ENCODE data around the gene TIMP4. TPM values are rescaled to one million over a fixed set of nuclear protein-coding genes. Genes with fewer than 3 reads are reported as not detected.

The TIMP4 gene
- total RNA-seq, 1 experiment from 2014 or later = not detected

DNA sequence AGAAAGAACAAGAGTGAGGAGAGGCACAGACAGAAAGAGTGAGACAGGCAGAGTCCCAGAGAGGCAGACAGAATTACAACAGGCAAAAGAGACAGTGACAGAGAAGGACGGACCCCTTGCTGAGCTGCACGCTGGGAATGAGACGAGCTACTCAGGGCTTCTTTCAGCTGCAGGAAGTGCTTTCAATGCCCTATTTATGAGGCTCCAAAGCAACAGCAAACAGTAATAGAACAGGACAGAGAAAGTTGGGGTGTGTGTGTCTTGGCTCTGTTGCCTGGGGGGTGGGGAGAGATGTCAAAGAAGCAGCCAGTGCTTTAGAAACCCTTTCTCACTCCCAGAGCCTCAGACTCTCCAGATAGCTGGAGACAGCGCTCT, 502 bp upstream of the TIMP4 start:
- POLR2A ChIA-PET = no interaction called here
- H3K36me3 ChIP-seq (ENCODE audit: control insufficient read depth, insufficient read depth, low read length) = no peaks in the 10 kb centered on the region
- intact Hi-C loops (cut with micrococcal nuclease; ENCODE audit: unreplicated experiment) = no loop called here
- no peaks in the 10 kb centered on the region for H3K27me3 ChIP-seq (ENCODE audit: control insufficient read depth, insufficient read depth, low read length)
- no peaks in the 10 kb centered on the region for H3K9me3 ChIP-seq (ENCODE audit: control insufficient read depth, insufficient read depth, low read depth, low read length)
- DNase-seq (ENCODE audit: low read depth, low spot score) (no peak), ATAC-seq (no peak)
- no peaks in the 10 kb centered on the region for H3K4me1 ChIP-seq (ENCODE audit: control insufficient read depth, insufficient read depth, low read length)
- no peak for TF ChIP-seq SIN3A (IDR thresholded peaks at IDR 0.05; ENCODE audit: borderline replicate concordance, insufficient read depth, low read depth, low read length)
- TF ChIP-seq TCF7L2 (IDR thresholded peaks at IDR 0.05; ENCODE audit: low read depth, low read length) = no peak
- TF ChIP-seq POLR2AphosphoS5 (IDR thresholded peaks at IDR 0.05; ENCODE audit: low read depth, low read length) = no peak
- TF ChIP-seq, protein P1, sequence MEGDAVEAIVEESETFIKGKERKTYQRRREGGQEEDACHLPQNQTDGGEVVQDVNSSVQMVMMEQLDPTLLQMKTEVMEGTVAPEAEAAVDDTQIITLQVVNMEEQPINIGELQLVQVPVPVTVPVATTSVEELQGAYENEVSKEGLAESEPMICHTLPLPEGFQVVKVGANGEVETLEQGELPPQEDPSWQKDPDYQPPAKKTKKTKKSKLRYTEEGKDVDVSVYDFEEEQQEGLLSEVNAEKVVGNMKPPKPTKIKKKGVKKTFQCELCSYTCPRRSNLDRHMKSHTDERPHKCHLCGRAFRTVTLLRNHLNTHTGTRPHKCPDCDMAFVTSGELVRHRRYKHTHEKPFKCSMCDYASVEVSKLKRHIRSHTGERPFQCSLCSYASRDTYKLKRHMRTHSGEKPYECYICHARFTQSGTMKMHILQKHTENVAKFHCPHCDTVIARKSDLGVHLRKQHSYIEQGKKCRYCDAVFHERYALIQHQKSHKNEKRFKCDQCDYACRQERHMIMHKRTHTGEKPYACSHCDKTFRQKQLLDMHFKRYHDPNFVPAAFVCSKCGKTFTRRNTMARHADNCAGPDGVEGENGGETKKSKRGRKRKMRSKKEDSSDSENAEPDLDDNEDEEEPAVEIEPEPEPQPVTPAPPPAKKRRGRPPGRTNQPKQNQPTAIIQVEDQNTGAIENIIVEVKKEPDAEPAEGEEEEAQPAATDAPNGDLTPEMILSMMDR (IDR thresholded peaks at IDR 0.05) = no peak
- TF ChIP-seq, protein P2, sequence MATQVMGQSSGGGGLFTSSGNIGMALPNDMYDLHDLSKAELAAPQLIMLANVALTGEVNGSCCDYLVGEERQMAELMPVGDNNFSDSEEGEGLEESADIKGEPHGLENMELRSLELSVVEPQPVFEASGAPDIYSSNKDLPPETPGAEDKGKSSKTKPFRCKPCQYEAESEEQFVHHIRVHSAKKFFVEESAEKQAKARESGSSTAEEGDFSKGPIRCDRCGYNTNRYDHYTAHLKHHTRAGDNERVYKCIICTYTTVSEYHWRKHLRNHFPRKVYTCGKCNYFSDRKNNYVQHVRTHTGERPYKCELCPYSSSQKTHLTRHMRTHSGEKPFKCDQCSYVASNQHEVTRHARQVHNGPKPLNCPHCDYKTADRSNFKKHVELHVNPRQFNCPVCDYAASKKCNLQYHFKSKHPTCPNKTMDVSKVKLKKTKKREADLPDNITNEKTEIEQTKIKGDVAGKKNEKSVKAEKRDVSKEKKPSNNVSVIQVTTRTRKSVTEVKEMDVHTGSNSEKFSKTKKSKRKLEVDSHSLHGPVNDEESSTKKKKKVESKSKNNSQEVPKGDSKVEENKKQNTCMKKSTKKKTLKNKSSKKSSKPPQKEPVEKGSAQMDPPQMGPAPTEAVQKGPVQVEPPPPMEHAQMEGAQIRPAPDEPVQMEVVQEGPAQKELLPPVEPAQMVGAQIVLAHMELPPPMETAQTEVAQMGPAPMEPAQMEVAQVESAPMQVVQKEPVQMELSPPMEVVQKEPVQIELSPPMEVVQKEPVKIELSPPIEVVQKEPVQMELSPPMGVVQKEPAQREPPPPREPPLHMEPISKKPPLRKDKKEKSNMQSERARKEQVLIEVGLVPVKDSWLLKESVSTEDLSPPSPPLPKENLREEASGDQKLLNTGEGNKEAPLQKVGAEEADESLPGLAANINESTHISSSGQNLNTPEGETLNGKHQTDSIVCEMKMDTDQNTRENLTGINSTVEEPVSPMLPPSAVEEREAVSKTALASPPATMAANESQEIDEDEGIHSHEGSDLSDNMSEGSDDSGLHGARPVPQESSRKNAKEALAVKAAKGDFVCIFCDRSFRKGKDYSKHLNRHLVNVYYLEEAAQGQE (IDR thresholded peaks at IDR 0.05; ENCODE audit: insufficient read depth in 1 of 2, low read depth in 2 of 2, low read length in 1 of 2) = no peak
- H3K4me3 ChIP-seq (ENCODE audit: low read depth in 2 of 2, low read length in 2 of 2) = no peak overlapping the region
- CTCF ChIA-PET = no interaction called here
- in situ Hi-C loops (cut with HindIII; ENCODE audit: low pct_unique_long_range_greater_than_20kb, low sequenced_read_pairs) = no loop called here
- no peak overlapping the region for H3K27ac ChIP-seq (ENCODE audit: low read length)
- no TSS peak for BruUV-seq (replicated peaks)

DNA sequence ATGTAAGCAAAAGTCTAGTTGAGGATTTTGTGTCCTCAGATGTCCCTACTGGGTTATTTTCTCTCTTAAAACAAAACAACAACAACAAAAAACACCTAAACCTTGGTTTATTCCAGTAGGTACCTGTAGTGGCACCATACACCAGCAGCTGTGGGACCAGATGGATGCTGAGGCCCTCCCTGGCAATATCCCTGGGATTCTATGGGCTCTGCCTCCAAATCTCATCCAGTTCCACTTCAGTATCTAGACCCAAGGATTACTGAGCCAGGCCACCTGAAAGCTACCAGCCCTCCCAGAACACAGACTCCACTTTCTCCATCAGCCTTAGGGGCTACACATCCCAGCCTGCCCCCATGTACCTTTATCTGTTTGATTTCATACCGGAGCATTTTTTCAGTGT, 1.7 kb downstream of the TIMP4 start:
- Histone ChIP-seq H3K9me3 (ENCODE audit: control insufficient read depth, insufficient read depth, low read depth, low read length) (no peaks in the 10 kb centered on the region), H3K4me1 (ENCODE audit: control insufficient read depth, insufficient read depth, low read length) (no peaks in the 10 kb centered on the region), H3K27me3 (ENCODE audit: control insufficient read depth, insufficient read depth, low read length) (no peaks in the 10 kb centered on the region), H3K4me3 (ENCODE audit: low read depth in 2 of 2, low read length in 2 of 2) (no peak overlapping the region), H3K27ac (ENCODE audit: low read length) (no peak overlapping the region), H3K36me3 (ENCODE audit: control insufficient read depth, insufficient read depth, low read length) (no peaks in the 10 kb centered on the region)
- intact Hi-C loops (cut with micrococcal nuclease; ENCODE audit: unreplicated experiment) (no loop called here), in situ Hi-C loops (cut with HindIII; ENCODE audit: low pct_unique_long_range_greater_than_20kb, low sequenced_read_pairs) (no loop called here)
- no peak for ATAC-seq
- POLR2A ChIA-PET = no interaction called here
- TF ChIP-seq POLR2AphosphoS5 (IDR thresholded peaks at IDR 0.05; ENCODE audit: low read depth, low read length) (no peak), TCF7L2 (IDR thresholded peaks at IDR 0.05; ENCODE audit: low read depth, low read length) (no peak), SIN3A (IDR thresholded peaks at IDR 0.05; ENCODE audit: borderline replicate concordance, insufficient read depth, low read depth, low read length) (no peak)
- TF ChIP-seq, protein P2 (IDR thresholded peaks at IDR 0.05; ENCODE audit: insufficient read depth in 1 of 2, low read depth in 2 of 2, low read length in 1 of 2) = no peak
- TF ChIP-seq, protein P1 (IDR thresholded peaks at IDR 0.05) = no peak
- no peak for DNase-seq (ENCODE audit: low read depth, low spot score)
- CTCF ChIA-PET = no interaction called here
- no TSS peak for BruUV-seq (replicated peaks)

Data from Panc1 (cell line).